ENCODE data around the gene ARHGEF39.

The ARHGEF39 gene

GRCh38 chr9:35679091-35679490, 14.1 kb upstream of the ARHGEF39 start:
- DNase-seq (ENCODE audit: low read depth in 1 of 2, low spot score in 1 of 2), result no peak

- DNase-seq (ENCODE audit: low read depth in 1 of 2, low spot score in 1 of 2), result no peak
These were observed 10.9 kb upstream of the ARHGEF39 start for GRCh38 chr9:35675732-35676392.

GRCh38 chr9:35675204-35675603, 10.2 kb upstream of the ARHGEF39 start:
- no peak for DNase-seq (ENCODE audit: low read depth in 1 of 2, low spot score in 1 of 2)

GRCh38 chr9:35674025-35674361, 9.0 kb upstream of the ARHGEF39 start:
- no peak for DNase-seq (ENCODE audit: low read depth in 1 of 2, low spot score in 1 of 2)

GRCh38 chr9:35673132-35674024, 8.4 kb upstream of the ARHGEF39 start, which contains the start of gene CA9:
TSS of gene CA9 (plus strand) at chr9:35673928. CDS start at chr9:35673960, 32 bp downstream.
- no peak for DNase-seq (ENCODE audit: low read depth in 1 of 2, low spot score in 1 of 2)

GRCh38 chr9:35669331-35670145, 4.5 kb upstream of the ARHGEF39 start:
- DNase-seq (ENCODE audit: low read depth in 1 of 2, low spot score in 1 of 2), result no peak

GRCh38 chr9:35667939-35668338, 2.9 kb upstream of the ARHGEF39 start:
- no peak for DNase-seq (ENCODE audit: low read depth in 1 of 2, low spot score in 1 of 2)

- DNase-seq (ENCODE audit: low read depth in 1 of 2, low spot score in 1 of 2), result no peak
These were observed 1.6 kb upstream of the ARHGEF39 start for GRCh38 chr9:35666549-35666948.

- DNase-seq (ENCODE audit: low read depth in 1 of 2, low spot score in 1 of 2), result no peak
These were observed 1.1 kb upstream of the ARHGEF39 start for GRCh38 chr9:35666045-35666444.

GRCh38 chr9:35665471-35665818, 450 bp upstream of the ARHGEF39 start:
- DNase-seq (ENCODE audit: low read depth in 1 of 2, low spot score in 1 of 2), result no peak

- DNase-seq (ENCODE audit: low read depth in 1 of 2, low spot score in 1 of 2), result no peak
These were observed 2.6 kb downstream of the ARHGEF39 start for GRCh38 chr9:35662437-35662836.

- DNase-seq (ENCODE audit: low read depth in 1 of 2, low spot score in 1 of 2), result no peak
These were observed 3.1 kb downstream of the ARHGEF39 start for GRCh38 chr9:35661756-35662350.

GRCh38 chr9:35660966-35661415, 4.0 kb downstream of the ARHGEF39 start:
- DNase-seq (ENCODE audit: low read depth in 1 of 2, low spot score in 1 of 2), result no peak

GRCh38 chr9:35659340-35659739, 5.7 kb downstream of the ARHGEF39 start:
- DNase-seq (ENCODE audit: low read depth in 1 of 2, low spot score in 1 of 2), result no peak

GRCh38 chr9:35658968-35659220, 6.1 kb downstream of the ARHGEF39 start:
- no peak for DNase-seq (ENCODE audit: low read depth in 1 of 2, low spot score in 1 of 2)

- DNase-seq (ENCODE audit: low read depth in 1 of 2, low spot score in 1 of 2), result peak; percentile 67 to 70
These were observed 6.6 kb downstream of the ARHGEF39 start, which contains the start of gene CCDC107 for GRCh38 chr9:35658137-35658967. TSS of gene CCDC107 (plus strand) at chr9:35658292. CDS start at chr9:35658380, 88 bp downstream.

GRCh38 chr9:35657546-35658136, 7.4 kb downstream of the ARHGEF39 start, which contains the start of gene RMRP:
TSS of gene RMRP (minus strand) at chr9:35658019.
- peak; percentile 78 to 96 for DNase-seq (ENCODE audit: low read depth in 1 of 2, low spot score in 1 of 2)

GRCh38 chr9:35656831-35657545, 8.0 kb downstream of the ARHGEF39 start:
- no peak for DNase-seq (ENCODE audit: low read depth in 1 of 2, low spot score in 1 of 2)

GRCh38 chr9:35656348-35656747, 8.6 kb downstream of the ARHGEF39 start:
- DNase-seq (ENCODE audit: low read depth in 1 of 2, low spot score in 1 of 2), result no peak
